Posterior cingulate gyrus (tissue), 11 donors: Measurements from ENCODE around the gene FANCF.
"Not testable (repeated sequence)": the region's sequence is repeated elsewhere in the genome, so short reads cannot be mapped to it uniquely, and the experiment has no call there.

ENCODE experiments used
- DNase-seq, 10 donors: peaks; one replicate each; pipeline versions ENCODE4 v3.0.0 to v3.0.0-alpha.2; 2020 to 2021; ENCODE audit warnings: mixed read lengths in 3 of 10
- intact Hi-C: fragments of 100-400 bp; cut with DNase I; formaldehyde crosslinking; loops from one replicate; pipeline ENCODE4 v1.15.1; 2023

Gene FANCF, protein sequence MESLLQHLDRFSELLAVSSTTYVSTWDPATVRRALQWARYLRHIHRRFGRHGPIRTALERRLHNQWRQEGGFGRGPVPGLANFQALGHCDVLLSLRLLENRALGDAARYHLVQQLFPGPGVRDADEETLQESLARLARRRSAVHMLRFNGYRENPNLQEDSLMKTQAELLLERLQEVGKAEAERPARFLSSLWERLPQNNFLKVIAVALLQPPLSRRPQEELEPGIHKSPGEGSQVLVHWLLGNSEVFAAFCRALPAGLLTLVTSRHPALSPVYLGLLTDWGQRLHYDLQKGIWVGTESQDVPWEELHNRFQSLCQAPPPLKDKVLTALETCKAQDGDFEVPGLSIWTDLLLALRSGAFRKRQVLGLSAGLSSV

DNA sequence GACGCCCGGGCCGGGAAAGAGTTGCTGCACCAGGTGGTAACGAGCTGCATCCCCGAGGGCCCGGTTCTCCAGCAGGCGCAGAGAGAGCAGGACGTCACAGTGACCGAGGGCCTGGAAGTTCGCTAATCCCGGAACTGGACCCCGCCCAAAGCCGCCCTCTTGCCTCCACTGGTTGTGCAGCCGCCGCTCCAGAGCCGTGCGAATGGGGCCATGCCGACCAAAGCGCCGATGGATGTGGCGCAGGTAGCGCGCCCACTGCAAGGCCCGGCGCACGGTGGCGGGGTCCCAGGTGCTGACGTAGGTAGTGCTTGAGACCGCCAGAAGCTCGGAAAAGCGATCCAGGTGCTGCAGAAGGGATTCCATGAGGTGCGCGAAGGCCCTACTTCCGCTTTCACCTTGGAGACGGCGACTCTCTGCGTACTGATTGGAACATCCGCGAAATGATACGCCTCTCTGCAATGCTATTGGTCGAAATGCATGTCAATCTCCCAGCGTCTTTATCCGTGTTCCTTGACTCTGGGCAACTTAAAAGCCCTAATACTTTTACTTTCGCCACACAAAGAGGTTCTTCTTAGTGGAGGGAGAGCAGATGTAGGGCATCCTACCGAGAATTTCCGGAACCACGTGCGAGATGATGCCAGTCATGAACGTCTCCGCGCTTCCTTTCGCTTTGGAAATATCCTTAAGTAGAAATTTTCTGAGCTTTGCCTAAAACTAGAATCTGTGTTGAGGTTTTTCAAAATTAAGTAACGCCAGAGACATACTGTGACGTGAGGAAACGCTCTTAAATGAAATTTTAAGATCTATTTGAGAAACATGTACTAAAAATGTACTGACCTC lies at the start of gene FANCF:
TSS of gene FANCF (minus strand) at position 376 of the 840 bp plus-strand sequence. CDS start at position 363, 13 bp downstream.
- DNase-seq, result peak; percentile 79 to 97 (median 90)
- intact Hi-C loops, result loop anchor here (1.0 to 5.0 kb wide), 3 partner anchors 41 to 203 kb away; partner anchors contain the start of genes GAS2 and SVIP

- intact Hi-C loops, result loop anchor here (5.0 kb wide), 1 partner anchor 113 kb away; no protein-coding TSS in a partner anchor
- DNase-seq, result no peak
Measured at GRCh38 chr11:22674470-22675439, 49.1 kb upstream of the FANCF start.

- DNase-seq, result no peak
Measured at GRCh38 chr11:22671751-22672150, 46.1 kb upstream of the FANCF start.

DNA sequence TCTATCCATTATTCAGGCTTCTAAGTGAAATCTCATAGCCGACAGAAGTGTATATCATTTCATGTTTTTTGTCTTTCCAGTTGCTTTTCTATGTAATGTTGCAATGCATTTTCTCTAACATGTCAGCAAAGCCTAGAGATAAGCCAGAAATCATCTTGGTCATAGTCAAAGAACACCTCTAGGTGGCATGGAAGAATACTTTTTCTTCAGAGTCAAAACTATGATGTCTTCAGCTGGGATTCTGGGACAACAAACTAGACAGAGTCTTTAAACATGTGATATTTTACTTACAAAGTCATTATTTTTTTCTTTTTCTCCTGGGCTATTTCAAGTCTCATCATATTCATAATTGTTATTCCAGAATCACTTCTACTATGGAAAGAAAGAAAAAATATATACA lies 45.2 kb upstream of the FANCF start:
- intact Hi-C loops, result loop anchor here (5.0 kb wide), 1 partner anchor 116 kb away; no protein-coding TSS in a partner anchor
- no peak for DNase-seq

More at GRCh38 chr11:22671751-22672150, 46.1 kb upstream of the FANCF start:
- intact Hi-C loops, result loop anchor here (5.0 kb wide), 1 partner anchor 116 kb away; no protein-coding TSS in a partner anchor

GRCh38 chr11:22669368-22669767 lies 43.7 kb upstream of the FANCF start:
- intact Hi-C loops, result no loop called here
- no peak for DNase-seq

GRCh38 chr11:22668005-22668796 lies 42.6 kb upstream of the FANCF start:
- DNase-seq, result no peak
- intact Hi-C loops, result no loop called here

DNA sequence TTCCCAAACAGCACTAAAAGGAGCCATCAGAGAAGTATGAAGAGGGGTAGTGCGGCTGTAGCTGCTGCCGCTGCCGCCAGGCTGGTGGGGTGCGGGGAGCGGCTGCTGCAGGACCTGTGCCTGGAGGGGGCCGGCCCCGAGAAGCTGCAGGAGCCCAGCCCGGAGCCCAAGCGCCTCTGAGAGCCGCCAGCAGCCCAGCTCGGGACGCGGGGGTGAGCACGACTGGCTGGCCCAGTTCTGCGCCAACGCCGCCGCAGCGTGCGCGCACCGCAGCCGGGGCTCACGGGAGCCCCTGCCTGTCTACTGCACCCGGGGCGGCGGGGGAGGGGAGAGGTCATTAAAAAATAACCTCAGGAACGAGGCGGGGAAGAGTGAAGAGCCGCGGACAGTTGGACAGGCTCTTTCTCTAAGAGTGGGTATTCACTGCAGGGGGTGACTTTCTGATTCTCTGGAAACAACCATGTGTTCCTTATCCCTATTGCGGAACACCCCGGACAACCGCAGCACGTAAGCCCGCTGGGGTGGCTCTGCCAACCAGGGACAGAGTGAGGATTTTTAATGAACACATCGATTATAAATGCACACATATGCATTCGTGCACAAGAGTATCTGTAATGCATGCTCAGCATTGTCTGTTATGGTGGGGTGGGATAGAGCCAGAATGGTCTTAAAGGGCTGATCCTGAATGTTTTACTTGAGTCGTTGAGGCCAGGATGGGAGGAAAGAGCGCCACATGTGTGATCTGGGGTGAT lies 41.2 kb upstream of the FANCF start:
- intact Hi-C loops, result loop anchor here (1.0 kb wide), 1 partner anchor 41 kb away; no protein-coding TSS in a partner anchor
- DNase-seq, result peak; percentile 38 to 95 (median 64)

GRCh38 chr11:22666325-22666687 lies 40.7 kb upstream of the FANCF start, which contains the start of gene GAS2:
Gene GAS2 (plus strand): TSS chr11:22666611. CDS start chr11:22674870, 8,259 bp downstream.
- intact Hi-C loops, result loop anchor here (1.0 kb wide), 1 partner anchor 40 kb away; no protein-coding TSS in a partner anchor
- DNase-seq, result no peak

DNA sequence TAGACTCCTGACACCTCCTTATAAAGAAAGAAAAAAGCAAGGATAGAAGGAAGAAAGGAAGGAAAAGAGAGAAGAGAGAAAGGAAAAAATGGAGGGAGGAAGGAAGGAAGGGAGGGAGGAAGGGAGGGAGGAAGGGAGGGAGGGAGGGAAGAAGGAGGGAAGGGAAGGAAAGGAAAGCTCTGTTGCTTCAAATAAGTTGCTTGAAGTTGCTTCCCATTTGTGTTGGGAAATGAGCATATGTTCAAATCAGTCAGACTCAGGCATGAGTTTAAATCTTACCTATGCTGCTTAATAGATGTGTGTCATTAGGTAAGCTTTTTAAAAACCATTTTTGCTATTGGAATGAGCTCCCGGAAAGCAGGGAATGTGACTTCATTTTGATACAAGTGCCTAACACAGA lies 34.2 kb upstream of the FANCF start:
- DNase-seq, result no peak
- intact Hi-C loops, result no loop called here

DNA sequence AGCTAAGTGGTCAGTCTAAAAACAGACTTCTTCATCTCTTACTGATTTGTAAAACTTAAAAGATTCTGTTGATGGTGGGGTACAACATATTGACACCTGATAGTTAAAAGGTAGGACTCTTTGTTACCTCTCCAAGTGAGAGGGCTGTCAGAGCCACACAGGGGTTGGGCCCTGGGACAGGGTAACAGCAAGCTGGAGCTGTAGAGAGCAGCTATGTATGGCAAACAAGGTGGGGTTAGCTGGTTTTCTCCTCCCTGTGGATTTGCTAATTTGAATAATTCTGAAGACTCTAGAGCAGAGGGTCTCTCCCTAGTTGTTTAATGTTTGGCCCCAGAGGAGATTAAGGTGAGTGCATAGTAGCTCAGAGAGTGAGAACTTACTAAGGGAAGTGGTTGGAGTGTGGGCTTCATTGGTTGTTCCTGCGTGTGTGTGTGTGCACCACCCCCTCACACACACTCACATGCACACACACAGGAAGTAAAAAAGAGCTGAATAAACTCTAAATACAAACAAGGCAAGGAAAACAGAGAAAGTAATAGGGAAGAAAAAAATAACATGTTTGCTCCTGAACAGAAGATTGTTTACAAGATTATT lies 31.6 kb upstream of the FANCF start:
- DNase-seq, result no peak
- intact Hi-C loops, result no loop called here

- intact Hi-C loops, result no loop called here
- no peak for DNase-seq
Measured at GRCh38 chr11:22656130-22656529, 30.5 kb upstream of the FANCF start.

DNA sequence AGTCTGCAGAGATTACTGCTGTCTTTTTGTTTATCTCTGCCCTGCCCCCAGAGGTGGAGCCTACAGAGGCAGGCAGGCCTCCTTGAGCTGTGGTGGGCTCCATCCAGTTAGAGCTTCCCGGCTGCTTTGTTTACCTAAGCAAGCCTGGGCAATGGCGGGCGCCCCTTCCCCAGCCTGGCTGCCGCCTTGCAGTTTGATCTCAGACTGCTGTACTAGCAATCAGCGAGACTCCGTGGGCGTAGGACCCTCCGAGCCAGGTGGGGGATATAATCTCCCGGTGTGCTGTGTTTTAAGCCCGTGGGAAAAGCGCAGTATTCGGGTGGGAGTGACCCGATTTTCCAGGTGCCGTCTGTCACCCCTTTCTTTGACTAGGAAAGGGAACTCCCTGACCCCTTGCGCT lies 26.7 kb upstream of the FANCF start:
- intact Hi-C loops, result not testable (repeated sequence)
- DNase-seq, result peak in 1 of 10 donors; percentile 49

GRCh38 chr11:22641559-22641958 lies 15.9 kb upstream of the FANCF start:
- DNase-seq, result no peak
- intact Hi-C loops, result no loop called here

- intact Hi-C loops, result no loop called here
- no peak for DNase-seq
Measured at GRCh38 chr11:22640862-22641261, 15.2 kb upstream of the FANCF start.

- intact Hi-C loops, result no loop called here
- DNase-seq, result no peak
Measured at GRCh38 chr11:22635689-22636088, 10.1 kb upstream of the FANCF start.

DNA sequence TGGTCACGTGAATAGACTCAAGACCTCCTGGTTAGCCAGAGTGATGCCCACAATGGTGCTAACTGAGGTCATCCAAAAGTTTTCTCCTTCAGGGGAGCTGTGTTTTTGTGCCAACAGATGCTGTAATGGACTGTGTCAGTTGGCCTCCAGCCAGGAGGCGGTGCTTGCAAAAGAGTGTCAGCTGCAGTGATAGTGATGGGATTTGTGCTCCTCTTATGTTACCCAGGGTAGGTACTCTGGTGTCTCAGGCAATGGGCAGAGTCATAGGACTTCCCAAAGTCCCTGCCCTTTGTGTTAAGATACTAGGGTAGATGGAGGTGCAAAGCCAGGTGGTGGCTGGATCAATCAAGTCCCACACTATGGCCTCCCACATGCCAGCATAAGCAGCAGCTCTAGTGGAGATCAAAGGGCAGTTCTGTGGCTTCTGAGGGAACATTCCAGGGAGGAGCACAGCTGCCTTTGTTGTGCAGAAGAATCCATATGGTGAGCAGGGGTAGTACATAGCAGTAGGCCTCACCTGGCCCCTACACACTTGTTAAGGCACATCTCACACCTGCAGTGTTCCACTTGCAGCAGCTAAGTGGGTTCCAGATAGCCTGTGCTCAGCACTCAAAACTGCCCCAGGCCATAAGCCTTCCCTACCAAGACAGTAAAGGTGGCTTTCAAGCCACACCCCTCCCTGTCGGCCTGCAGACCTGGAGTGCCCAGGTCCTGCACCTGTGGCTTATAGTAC lies 9.4 kb upstream of the FANCF start:
- DNase-seq, result peak in 1 of 10 donors; percentile 71

DNA sequence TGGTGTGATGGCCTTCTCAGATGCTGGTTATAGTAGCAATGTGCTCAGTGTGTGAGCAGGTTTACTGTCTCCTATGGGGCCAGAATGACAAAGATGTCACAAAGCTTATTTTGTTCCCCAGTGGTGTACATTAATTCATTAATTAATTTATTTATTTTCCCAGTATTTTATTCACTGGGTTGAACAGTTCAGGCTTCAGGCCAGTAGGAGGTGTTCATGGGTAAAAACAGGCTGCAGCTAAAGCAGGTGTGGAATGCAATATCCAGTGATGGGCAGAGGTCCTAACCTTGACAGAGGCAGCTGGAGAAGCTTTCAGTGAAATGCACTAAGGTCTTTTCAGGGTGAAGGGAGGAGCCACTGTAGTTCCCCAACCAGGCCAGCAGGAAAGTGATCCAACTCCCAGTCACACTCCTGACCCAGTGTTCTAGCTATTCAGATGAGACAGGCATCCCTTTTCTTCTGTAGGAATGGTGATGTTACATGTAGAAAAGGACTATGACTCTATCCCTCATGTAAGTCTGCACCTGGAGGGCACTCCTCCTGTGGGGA lies 7.8 kb upstream of the FANCF start:
- intact Hi-C loops, result no loop called here
- no peak for DNase-seq

More for the DNA sequence above, 9.4 kb upstream of the FANCF start:
- intact Hi-C loops, result no loop called here
